ENCODE data around the gene SLC18A3.

DNA sequence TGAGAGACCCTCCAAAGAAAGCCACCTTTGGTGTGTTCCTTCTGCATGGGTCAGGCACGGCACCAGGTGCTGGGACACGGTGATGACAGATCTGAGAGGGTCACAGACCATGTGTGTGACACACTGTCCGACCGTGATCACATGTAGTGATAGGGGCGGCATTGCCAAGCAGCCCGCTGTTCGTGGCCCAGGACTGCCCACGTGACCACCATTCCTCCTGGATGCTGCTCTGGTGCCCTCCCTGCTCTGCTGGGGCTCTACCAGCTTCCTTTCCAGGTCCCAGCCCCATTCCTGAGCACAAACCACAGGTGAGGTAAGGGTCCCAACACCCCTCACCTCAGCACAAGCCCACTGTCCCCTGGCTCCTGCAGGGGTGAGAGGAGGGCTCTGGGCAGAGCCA lies 10.1 kb upstream of the SLC18A3 start:
- TF ChIP-seq, protein P1, sequence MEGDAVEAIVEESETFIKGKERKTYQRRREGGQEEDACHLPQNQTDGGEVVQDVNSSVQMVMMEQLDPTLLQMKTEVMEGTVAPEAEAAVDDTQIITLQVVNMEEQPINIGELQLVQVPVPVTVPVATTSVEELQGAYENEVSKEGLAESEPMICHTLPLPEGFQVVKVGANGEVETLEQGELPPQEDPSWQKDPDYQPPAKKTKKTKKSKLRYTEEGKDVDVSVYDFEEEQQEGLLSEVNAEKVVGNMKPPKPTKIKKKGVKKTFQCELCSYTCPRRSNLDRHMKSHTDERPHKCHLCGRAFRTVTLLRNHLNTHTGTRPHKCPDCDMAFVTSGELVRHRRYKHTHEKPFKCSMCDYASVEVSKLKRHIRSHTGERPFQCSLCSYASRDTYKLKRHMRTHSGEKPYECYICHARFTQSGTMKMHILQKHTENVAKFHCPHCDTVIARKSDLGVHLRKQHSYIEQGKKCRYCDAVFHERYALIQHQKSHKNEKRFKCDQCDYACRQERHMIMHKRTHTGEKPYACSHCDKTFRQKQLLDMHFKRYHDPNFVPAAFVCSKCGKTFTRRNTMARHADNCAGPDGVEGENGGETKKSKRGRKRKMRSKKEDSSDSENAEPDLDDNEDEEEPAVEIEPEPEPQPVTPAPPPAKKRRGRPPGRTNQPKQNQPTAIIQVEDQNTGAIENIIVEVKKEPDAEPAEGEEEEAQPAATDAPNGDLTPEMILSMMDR (IDR thresholded peaks at IDR 0.05): no peak
- TF ChIP-seq ZFX (IDR thresholded peaks at IDR 0.05; ENCODE audit: borderline replicate concordance): no peak
